Choroid plexus epithelial cell (primary cell): ENCODE measurements around the gene PLA2G1B.

Experiments used
- DNase-seq: peaks from one replicate; pipeline ENCODE4 v3.0.0-alpha.2; 2010; ENCODE audit warnings: low read depth
- H3K4me3 ChIP-seq: 2 replicates; pipeline ENCODE4 v1.5.1; 2011; ENCODE audit warnings: low read depth, mild to moderate bottlenecking, control low read depth, low read length, moderate library complexity
- TF ChIP-seq, protein P1 (sequence below): conservative IDR thresholded peaks from 2 replicates; pipeline ENCODE4 v1.5.1; 2011; ENCODE audit warnings: low read depth, mild to moderate bottlenecking, control low read depth, inconsistent platforms, low read length, moderate library complexity

PLA2G1B gene

DNA sequence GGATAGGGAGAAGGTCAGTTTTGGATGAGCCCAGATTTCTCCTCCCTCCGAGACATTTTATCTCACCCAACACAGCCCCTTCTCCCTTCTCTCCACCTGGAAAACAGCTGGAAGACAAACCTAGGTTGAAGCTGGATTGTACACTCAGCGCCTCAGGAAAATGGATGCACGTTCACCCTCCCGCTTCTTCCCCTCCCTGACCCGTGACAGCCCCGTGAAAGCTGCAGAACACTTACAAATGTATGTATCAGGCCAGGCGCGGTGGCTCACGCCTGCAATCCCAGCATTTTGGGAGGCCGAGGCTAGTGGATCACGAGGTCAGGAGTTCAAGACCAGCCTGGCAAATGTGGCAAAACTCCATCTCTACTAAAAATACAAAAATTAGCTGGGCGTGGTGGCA lies 40.1 kb downstream of the PLA2G1B start:
- no peak overlapping the region for H3K4me3 ChIP-seq
- DNase-seq: no peak
- TF ChIP-seq, protein P1, sequence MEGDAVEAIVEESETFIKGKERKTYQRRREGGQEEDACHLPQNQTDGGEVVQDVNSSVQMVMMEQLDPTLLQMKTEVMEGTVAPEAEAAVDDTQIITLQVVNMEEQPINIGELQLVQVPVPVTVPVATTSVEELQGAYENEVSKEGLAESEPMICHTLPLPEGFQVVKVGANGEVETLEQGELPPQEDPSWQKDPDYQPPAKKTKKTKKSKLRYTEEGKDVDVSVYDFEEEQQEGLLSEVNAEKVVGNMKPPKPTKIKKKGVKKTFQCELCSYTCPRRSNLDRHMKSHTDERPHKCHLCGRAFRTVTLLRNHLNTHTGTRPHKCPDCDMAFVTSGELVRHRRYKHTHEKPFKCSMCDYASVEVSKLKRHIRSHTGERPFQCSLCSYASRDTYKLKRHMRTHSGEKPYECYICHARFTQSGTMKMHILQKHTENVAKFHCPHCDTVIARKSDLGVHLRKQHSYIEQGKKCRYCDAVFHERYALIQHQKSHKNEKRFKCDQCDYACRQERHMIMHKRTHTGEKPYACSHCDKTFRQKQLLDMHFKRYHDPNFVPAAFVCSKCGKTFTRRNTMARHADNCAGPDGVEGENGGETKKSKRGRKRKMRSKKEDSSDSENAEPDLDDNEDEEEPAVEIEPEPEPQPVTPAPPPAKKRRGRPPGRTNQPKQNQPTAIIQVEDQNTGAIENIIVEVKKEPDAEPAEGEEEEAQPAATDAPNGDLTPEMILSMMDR: no peak

DNA sequence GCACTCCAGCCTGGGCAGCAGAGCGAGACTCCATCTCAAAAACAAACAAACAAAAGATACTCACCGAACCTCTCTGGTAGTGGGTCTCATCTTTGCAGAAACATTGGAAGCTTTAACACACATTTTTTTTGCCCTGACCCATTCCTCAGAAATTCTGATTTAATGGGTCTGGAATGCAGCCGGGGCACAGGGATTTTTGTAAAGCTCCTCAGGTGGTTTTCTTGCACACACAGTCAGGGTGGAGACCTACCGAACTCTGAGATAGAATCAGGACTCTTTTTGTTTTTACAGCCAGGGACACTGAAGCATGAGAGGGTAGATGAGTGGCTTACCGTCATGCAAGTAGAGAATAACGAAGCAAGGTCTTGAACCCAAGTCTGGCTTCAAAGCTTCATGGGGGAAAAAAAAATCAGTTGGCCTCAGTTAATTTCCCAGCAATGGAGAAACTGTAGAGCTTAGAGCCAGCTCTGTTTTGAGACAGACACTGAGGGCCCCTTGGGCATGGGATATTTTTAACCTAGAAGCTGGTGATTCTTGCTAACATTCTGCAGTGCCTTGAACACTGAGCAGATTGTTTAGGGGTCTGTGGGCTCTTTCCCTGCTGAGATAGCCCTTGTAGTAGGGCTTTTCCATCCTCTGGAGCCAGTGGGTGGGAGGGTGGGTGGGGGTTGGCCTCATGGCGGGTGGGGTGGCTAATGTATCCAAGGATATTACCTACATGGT lies 40.6 kb downstream of the PLA2G1B start:
- H3K4me3 ChIP-seq: no peak overlapping the region
- TF ChIP-seq, protein P1: no peak
- no peak for DNase-seq

DNA sequence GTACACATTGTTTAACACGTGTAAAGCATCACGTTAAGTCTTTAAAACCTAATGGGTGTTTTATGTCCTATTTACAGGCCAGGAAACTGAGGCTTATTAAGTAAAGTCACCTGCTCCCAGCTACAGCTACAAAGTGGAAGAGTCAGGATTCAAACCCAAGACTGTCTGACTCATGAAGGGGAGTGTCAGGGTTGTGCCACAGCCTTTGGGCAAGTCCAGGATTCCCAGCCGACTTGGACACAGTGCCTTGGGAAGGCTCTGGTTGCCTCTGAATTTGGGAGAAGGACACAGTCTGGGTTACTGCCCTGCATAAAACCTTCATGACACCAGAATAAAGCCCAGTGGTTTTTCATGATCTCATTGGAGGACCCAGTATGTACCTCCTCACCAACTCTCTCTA lies 43.2 kb downstream of the PLA2G1B start:
- no peak for DNase-seq
- TF ChIP-seq, protein P1: no peak
- no peak overlapping the region for H3K4me3 ChIP-seq

DNA sequence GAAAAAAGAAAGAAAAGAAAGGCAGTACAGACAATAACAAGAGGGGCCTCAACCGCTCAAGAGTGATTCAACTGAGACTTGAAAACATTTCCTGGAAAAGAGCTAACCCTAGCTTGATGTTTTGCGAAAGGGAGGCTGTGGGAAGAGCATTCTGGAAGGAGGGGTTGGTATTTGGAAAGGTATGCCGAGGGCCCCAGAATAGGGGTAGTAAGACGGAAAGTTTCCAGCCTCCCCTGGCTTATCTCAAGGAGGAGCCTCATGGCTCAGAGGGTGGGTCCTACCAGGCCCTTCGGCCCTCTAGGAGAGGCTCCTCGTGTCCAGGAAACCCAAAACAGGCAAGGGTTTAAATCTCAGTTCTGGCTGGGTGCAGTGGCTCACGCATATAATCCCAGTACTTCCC lies 44.3 kb downstream of the PLA2G1B start:
- no peak overlapping the region for H3K4me3 ChIP-seq
- TF ChIP-seq, protein P1: no peak
- DNase-seq: no peak

DNA sequence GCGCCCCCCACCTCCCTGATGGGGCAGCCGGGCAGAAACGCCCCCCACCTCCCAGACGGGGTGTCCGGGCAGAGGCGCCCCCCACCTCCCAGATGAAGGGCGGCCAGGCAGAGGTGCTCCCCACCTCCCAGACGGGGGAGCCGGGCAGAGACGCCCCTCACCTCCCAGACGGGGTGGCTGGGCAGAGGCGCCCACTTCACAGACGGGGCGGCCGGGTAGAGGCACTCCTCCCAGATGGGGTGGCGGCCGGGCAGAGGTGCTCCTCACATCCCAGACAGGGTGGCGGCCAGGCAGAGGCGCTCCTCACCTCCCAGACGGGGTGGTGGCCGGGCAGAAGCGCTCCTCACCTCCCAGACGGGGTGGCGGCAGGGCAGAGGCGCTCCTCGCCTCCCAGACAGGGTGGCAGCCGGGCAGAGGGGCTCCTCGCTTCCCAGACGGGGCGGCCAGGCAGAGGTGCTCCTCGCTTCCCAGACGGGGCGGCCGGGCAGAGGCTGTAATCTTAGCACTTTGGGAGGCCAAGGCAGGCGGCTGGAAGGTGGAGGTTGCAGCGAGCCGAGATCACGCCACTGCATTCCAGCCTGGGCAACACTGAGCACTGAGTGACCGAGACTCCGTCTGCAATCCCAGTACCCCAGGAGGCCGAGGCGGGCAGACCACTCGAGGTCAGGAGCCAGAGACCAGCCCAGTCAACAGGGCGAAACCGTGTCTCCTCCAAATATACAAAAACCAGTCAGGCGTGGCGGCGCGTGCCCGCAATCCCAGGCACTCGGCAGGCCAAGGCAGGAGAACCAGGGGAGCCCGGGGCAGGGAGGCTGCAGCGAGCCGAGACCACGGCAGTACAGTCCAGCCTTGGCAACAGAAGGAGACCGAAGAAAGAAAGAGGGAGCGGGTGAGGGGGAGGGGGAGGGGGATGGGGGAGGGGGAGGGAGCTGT lies 49.2 kb downstream of the PLA2G1B start:
- DNase-seq: no peak
- TF ChIP-seq, protein P1: no peak
- H3K4me3 ChIP-seq: no peak overlapping the region

DNA sequence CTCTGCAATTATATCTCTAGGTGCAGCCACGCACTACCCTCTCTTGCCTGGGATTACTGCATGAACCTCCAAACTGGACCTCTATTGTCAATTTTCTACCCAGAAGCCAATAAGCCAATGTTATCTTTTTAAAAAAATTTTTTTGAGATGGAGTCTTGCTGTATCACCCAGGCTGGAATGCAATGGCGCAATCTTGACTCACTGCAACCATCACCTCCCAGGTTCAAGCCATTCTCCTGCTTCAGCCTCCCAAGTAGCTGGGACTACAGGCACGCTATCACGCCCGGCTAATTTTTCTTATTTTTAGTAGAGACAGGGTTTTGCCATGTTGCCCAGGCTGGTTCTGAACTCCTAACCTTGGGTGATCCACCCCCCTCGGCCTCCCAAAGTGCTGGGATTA lies 50.8 kb downstream of the PLA2G1B start:
- TF ChIP-seq, protein P1: no peak
- H3K4me3 ChIP-seq: no peak overlapping the region
- peak; percentile 72 for DNase-seq
